Adrenal gland (tissue), 12 donors: Measurements from ENCODE around the gene SMARCD2. TPM values are rescaled to one million over a fixed set of nuclear protein-coding genes. Genes with fewer than 3 reads are reported as not detected.
"Not testable (repeated sequence)": the region's sequence is repeated elsewhere in the genome, so short reads cannot be mapped to it uniquely, and the experiment has no call there.

ENCODE experiments used
- DNase-seq, 7 donors: peaks; one replicate each; pipeline ENCODE4 v3.0.0-alpha.2; 2019 to 2020
- H3K27ac ChIP-seq, 5 donors: fragments of 200-600 bp; sonication (generic) in 4 of 5; 1 replicate in 3 of 5; 2 replicates in 2 of 5; pipeline versions ENCODE4 v1.5.1 to v1.8.0; 2016 to 2020; ENCODE audit warnings: mild to moderate bottlenecking in 1 of 5
- H3K27me3 ChIP-seq: fragments of 200-600 bp; 2 replicates; pipeline ENCODE4 v1.8.0; 2021
- H3K36me3 ChIP-seq, 2 donors: fragments of 200-600 bp; replicated peaks in 1 of 2; 1 replicate in 1 of 2; 2 replicates in 1 of 2; pipeline versions ENCODE4 v1.5.1 to v1.8.0; 2018 to 2022
- H3K4me1 ChIP-seq, 2 donors: fragments of 200-600 bp; replicated peaks in 1 of 2; 1 replicate in 1 of 2; 2 replicates in 1 of 2; pipeline versions ENCODE4 v1.5.1 to v1.8.0; 2018 to 2021
- H3K4me3 ChIP-seq, 4 donors: fragments of 200-600 bp; sonication (generic) in 3 of 4; one replicate each; pipeline ENCODE4 v1.5.1; 2016 to 2018
- H3K9me3 ChIP-seq, 3 donors: fragments of 200-600 bp; sonication (generic) in 1 of 3; replicated peaks in 1 of 3; 1 replicate in 2 of 3; 2 replicates in 1 of 3; pipeline versions ENCODE4 v1.5.1 to v1.8.0; 2016 to 2021
- CTCF ChIP-seq, 6 experiments: fragments of 450-650 bp in 4 of 6; fragments of 200-600 bp in 2 of 6; sonication (generic) in 1 of 6; IDR thresholded peaks; 1 replicate in 5 of 6; 2 replicates in 1 of 6; pipeline versions ENCODE4 v1.5.1 to v1.8.0; 2016 to 2021; ENCODE audit warnings: antibody characterized with exemption in 6 of 6, mild to moderate bottlenecking in 2 of 6, moderate library complexity in 1 of 6
- POLR2A ChIP-seq, 2 donors: fragments of 450-650 bp; IDR thresholded peaks; one replicate each; pipeline ENCODE4 v1.6.1; 2017; ENCODE audit warnings: antibody characterized with exemption in 2 of 2, mild to moderate bottlenecking in 2 of 2, moderate library complexity in 1 of 2
- WGBS, 4 donors: extraction: QIAGEN DNeasy Blood & Tissue Kit in 2 of 4; methylation state at CpG; one replicate each; pipeline versions ENCODE4 v1.1.5 to v1.1.7; 2013 to 2017; 5-methylcytosine and 5-hydroxymethylcytosine counted together
- intact Hi-C, 2 donors: fragments of 100-400 bp; cut with DNase I; formaldehyde crosslinking; loops; one replicate each; pipeline versions ENCODE4 v1.14.1 to v1.15.0; 2022 to 2023
- polyA plus RNA-seq, 3 donors: library from polyadenylated mRNA; stranded (reverse); fragments of 200-250 nt in 2 of 3; fragments of 350-450 nt in 1 of 3; fragmentation: Illumina TruSeq in 1 of 3; extraction: RNeasy Lipid Tissue Mini Kit (QIAGEN cat#74804) in 1 of 3; gene quantifications; one replicate each; pipeline ENCODE4 v1.2.3, GENCODE V29; 2013 to 2014
- total RNA-seq, 9 donors: library from RNA; depleted of rRNA in 4 of 9; stranded (reverse); fragments of >200 nt in 4 of 9; fragments of 120-200 nt in 1 of 9; fragmentation: NEBNext Ultra II Directional in 1 of 9; extraction: Animal tissue kit (Norgen Biotek cat#: 25700) in 1 of 9; gene quantifications; one replicate each; pipeline versions ENCODE4 v1.1.0 to v1.2.4, GENCODE V29; 2013 to 2023
- donor health status: healthy with polysubstance abuse.
- donor health status: Bipolar disorder and iron deficiency.
- donor health status: DM: yes; HTN: yes; CAD: no.
- donor health status: DM: no; HTN: no; CAD: no.
- donor health status: DM: no; HTN: no; CAD: no.
- donor health status: DM: yes; HTN: yes; CAD: no.

SMARCD2 gene
- total and polyA plus RNA-seq, 12 donors: 41.9 to 185 (median 80.0) TPM

- intact Hi-C loops, H3K27me3 ChIP-seq, H3K4me3 ChIP-seq, DNase-seq, H3K36me3 ChIP-seq, H3K4me1 ChIP-seq, H3K9me3 ChIP-seq, H3K27ac ChIP-seq: not testable (repeated sequence)
- WGBS, 4 donors: 70 to 81% (median 76%) methylated on average over 9 of the region's 9 CpGs
Measured at GRCh38 chr17:63869491-63870291, 27.2 kb upstream of the SMARCD2 start.

GRCh38 chr17:63866625-63867024 is 24.1 kb upstream of the SMARCD2 start:
- WGBS, 4 donors: 58 to 79% (median 73%) methylated on average over 2 to 7 of the region's 7 CpGs
- H3K4me3 ChIP-seq, DNase-seq, H3K36me3 ChIP-seq, H3K27ac ChIP-seq, intact Hi-C loops, H3K27me3 ChIP-seq, H3K9me3 ChIP-seq, H3K4me1 ChIP-seq: not testable (repeated sequence)

- no peak for DNase-seq
- H3K27ac ChIP-seq: no peak overlapping the region
- no peaks in the 10 kb centered on the region for H3K4me1 ChIP-seq
- TF ChIP-seq CTCF (IDR thresholded peaks at IDR 0.05): no peak
- TF ChIP-seq POLR2A (IDR thresholded peaks at IDR 0.05): no peak
- WGBS, 4 donors: 64 to 85% (median 75%) methylated on average over 2 to 3 of the region's 3 CpGs
- no peak overlapping the region for H3K4me3 ChIP-seq
- no peaks in the 10 kb centered on the region for H3K27me3 ChIP-seq
- H3K9me3 ChIP-seq: no peaks in the 10 kb centered on the region
- no peaks in the 10 kb centered on the region for H3K36me3 ChIP-seq
- intact Hi-C loops: no loop called here
Measured at GRCh38 chr17:63859257-63859656, 16.8 kb upstream of the SMARCD2 start.

- 83 to 95% (median 91%) methylated on average over 8 of the region's 8 CpGs for WGBS, 4 donors
- H3K27ac ChIP-seq, intact Hi-C loops: not testable (repeated sequence)
Measured at GRCh38 chr17:63856425-63856824, 13.9 kb upstream of the SMARCD2 start.

GRCh38 chr17:63855185-63855584 is 12.7 kb upstream of the SMARCD2 start:
- TF ChIP-seq POLR2A (IDR thresholded peaks at IDR 0.05) (no peak), CTCF (IDR thresholded peaks at IDR 0.05) (no peak)
- WGBS, 4 donors: 85 to 93% (median 92%) methylated on average over 8 of the region's 8 CpGs
- no peak overlapping the region for H3K4me3 ChIP-seq
- H3K36me3 ChIP-seq: no peaks in the 10 kb centered on the region
- no peaks in the 10 kb centered on the region for H3K4me1 ChIP-seq
- H3K9me3 ChIP-seq: no peaks in the 10 kb centered on the region
- H3K27me3 ChIP-seq: no peaks in the 10 kb centered on the region
- DNase-seq: no peak
- intact Hi-C loops: no loop called here
- H3K27ac ChIP-seq: no peak overlapping the region

More at GRCh38 chr17:63856425-63856824, 13.9 kb upstream of the SMARCD2 start:
- H3K36me3 ChIP-seq, H3K4me3 ChIP-seq, DNase-seq, H3K4me1 ChIP-seq, H3K27me3 ChIP-seq, H3K9me3 ChIP-seq: not testable (repeated sequence)

GRCh38 chr17:63854709-63855108 is 12.2 kb upstream of the SMARCD2 start:
- no peak for DNase-seq
- H3K27ac ChIP-seq: no peak overlapping the region
- no peaks in the 10 kb centered on the region for H3K4me1 ChIP-seq
- TF ChIP-seq CTCF (IDR thresholded peaks at IDR 0.05) (no peak), POLR2A (IDR thresholded peaks at IDR 0.05) (no peak)
- WGBS, 4 donors: 75 to 81% (median 77%) methylated on average over 5 of the region's 5 CpGs
- H3K9me3 ChIP-seq: no peaks in the 10 kb centered on the region
- no peaks in the 10 kb centered on the region for H3K36me3 ChIP-seq
- intact Hi-C loops: no loop called here
- no peak overlapping the region for H3K4me3 ChIP-seq
- no peaks in the 10 kb centered on the region for H3K27me3 ChIP-seq
